ENCODE results near the gene ATP8A2. TPM values are rescaled to one million over a fixed set of nuclear protein-coding genes. Genes with fewer than 3 reads are reported as not detected.

ATP8A2 gene
- total and polyA plus RNA-seq, 9 of the 15 experiments (the other 6 are each of a cell fraction or from before 2014, with no cell fraction given), result under 0.01 to 0.33 (median 0.06) TPM; not detected in 4

DNA sequence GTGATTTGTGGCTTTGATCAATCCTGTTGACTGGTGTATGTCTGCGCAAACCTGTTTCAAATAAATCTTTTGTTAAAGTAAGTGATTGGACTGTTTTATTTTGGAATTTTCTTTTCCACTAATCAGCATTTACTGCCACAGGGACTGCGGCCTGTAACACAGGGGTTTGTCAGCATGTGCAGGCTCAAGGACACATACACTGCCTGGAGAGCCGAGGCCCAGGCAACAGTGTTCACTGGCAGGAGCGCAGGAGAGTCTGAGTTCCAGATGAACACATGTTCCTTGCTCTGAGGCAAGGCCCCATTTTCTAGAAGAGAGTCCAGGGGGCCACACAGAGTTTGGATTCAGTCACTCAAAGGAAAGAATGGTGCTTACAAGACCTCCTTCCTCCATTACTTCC lies 654.0 kb downstream of the ATP8A2 start:
- no peak overlapping the region for H3K9ac ChIP-seq (ENCODE audit: insufficient read depth in 1 of 2, low read depth in 2 of 2, low read length in 2 of 2)
- ChIA-PET POLR2A (no interaction called here), CTCF (ENCODE audit: low intra/inter-chr PET ratio) (no interaction called here)
- no peak overlapping the region for H3K27ac ChIP-seq (ENCODE audit: extremely low read depth, low read depth, low read length)
- in situ Hi-C loops (cut with MboI) (no loop called here), intact Hi-C loops (cut with micrococcal nuclease) (no loop called here)
- H3K27me3 ChIP-seq (ENCODE audit: control insufficient read depth in 2 of 2, insufficient read depth in 2 of 2, low read length in 2 of 2), result peaks cover 0 to 14% of the 10 kb centered on the region in 2 experiments
- H3K4me3 ChIP-seq, result no peak overlapping the region
- BruUV-seq (replicated peaks), result no TSS peak
- no peaks in the 10 kb centered on the region for H3K4me1 ChIP-seq (replicated peaks in 1 of 2; ENCODE audit: control insufficient read depth in 2 of 2, insufficient read depth in 2 of 2, low read length in 2 of 2)
- no peaks in the 10 kb centered on the region for H3K9me3 ChIP-seq (replicated peaks; ENCODE audit: control insufficient read depth, insufficient read depth, low read depth, low read length)
- H3K36me3 ChIP-seq (ENCODE audit: control insufficient read depth, insufficient read depth, low read length), result no peaks in the 10 kb centered on the region
- no peak for TF ChIP-seq PHB2 (IDR thresholded peaks at IDR 0.05; ENCODE audit: low read depth)
- TF ChIP-seq EP300 (IDR thresholded peaks at IDR 0.05; ENCODE audit: low read length), result no peak
- TF ChIP-seq, protein P1, sequence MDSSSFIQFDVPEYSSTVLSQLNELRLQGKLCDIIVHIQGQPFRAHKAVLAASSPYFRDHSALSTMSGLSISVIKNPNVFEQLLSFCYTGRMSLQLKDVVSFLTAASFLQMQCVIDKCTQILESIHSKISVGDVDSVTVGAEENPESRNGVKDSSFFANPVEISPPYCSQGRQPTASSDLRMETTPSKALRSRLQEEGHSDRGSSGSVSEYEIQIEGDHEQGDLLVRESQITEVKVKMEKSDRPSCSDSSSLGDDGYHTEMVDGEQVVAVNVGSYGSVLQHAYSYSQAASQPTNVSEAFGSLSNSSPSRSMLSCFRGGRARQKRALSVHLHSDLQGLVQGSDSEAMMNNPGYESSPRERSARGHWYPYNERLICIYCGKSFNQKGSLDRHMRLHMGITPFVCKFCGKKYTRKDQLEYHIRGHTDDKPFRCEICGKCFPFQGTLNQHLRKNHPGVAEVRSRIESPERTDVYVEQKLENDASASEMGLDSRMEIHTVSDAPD (CRISPR knock-in tag; IDR thresholded peaks at IDR 0.05), result no peak
- no peak for TF ChIP-seq STAT5A (IDR thresholded peaks at IDR 0.05; ENCODE audit: borderline replicate concordance, low read length)
- TF ChIP-seq, protein P2, sequence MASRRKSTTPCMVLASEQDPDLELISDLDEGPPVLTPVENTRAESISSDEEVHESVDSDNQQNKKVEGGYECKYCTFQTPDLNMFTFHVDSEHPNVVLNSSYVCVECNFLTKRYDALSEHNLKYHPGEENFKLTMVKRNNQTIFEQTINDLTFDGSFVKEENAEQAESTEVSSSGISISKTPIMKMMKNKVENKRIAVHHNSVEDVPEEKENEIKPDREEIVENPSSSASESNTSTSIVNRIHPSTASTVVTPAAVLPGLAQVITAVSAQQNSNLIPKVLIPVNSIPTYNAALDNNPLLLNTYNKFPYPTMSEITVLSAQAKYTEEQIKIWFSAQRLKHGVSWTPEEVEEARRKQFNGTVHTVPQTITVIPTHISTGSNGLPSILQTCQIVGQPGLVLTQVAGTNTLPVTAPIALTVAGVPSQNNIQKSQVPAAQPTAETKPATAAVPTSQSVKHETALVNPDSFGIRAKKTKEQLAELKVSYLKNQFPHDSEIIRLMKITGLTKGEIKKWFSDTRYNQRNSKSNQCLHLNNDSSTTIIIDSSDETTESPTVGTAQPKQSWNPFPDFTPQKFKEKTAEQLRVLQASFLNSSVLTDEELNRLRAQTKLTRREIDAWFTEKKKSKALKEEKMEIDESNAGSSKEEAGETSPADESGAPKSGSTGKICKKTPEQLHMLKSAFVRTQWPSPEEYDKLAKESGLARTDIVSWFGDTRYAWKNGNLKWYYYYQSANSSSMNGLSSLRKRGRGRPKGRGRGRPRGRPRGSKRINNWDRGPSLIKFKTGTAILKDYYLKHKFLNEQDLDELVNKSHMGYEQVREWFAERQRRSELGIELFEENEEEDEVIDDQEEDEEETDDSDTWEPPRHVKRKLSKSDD (conservative IDR thresholded peaks at IDR 0.05; ENCODE audit: low read length), result no peak
- TF ChIP-seq, protein P3, sequence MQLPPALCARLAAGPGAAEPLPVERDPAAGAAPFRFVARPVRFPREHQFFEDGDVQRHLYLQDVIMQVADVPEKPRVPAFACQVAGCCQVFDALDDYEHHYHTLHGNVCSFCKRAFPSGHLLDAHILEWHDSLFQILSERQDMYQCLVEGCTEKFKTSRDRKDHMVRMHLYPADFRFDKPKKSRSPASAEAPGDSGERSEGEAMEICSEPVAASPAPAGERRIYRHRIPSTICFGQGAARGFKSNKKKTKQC (CRISPR knock-in tag; IDR thresholded peaks at IDR 0.05), result no peak
- TF ChIP-seq XRCC4 (IDR thresholded peaks at IDR 0.05; ENCODE audit: extremely low read depth, insufficient read depth, insufficient read length), result no peak
- TF ChIP-seq, protein P4, sequence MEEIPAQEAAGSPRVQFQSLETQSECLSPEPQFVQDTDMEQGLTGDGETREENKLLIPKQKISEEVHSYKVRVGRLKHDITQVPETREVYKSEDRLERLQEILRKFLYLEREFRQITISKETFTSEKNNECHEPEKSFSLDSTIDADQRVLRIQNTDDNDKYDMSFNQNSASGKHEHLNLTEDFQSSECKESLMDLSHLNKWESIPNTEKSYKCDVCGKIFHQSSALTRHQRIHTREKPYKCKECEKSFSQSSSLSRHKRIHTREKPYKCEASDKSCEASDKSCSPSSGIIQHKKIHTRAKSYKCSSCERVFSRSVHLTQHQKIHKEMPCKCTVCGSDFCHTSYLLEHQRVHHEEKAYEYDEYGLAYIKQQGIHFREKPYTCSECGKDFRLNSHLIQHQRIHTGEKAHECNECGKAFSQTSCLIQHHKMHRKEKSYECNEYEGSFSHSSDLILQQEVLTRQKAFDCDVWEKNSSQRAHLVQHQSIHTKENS (CRISPR knock-in tag; IDR thresholded peaks at IDR 0.05), result no peak
- TF ChIP-seq, protein P5, sequence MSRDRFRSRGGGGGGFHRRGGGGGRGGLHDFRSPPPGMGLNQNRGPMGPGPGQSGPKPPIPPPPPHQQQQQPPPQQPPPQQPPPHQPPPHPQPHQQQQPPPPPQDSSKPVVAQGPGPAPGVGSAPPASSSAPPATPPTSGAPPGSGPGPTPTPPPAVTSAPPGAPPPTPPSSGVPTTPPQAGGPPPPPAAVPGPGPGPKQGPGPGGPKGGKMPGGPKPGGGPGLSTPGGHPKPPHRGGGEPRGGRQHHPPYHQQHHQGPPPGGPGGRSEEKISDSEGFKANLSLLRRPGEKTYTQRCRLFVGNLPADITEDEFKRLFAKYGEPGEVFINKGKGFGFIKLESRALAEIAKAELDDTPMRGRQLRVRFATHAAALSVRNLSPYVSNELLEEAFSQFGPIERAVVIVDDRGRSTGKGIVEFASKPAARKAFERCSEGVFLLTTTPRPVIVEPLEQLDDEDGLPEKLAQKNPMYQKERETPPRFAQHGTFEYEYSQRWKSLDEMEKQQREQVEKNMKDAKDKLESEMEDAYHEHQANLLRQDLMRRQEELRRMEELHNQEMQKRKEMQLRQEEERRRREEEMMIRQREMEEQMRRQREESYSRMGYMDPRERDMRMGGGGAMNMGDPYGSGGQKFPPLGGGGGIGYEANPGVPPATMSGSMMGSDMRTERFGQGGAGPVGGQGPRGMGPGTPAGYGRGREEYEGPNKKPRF (IDR thresholded peaks at IDR 0.05; ENCODE audit: low read depth, low read length), result no peak
- no peak for TF ChIP-seq PTTG1 (tag; IDR thresholded peaks at IDR 0.05; ENCODE audit: low read depth)
- no peak for TF ChIP-seq CREM (IDR thresholded peaks at IDR 0.05; ENCODE audit: low read depth)
- TF ChIP-seq ARID2 (IDR thresholded peaks at IDR 0.05), result no peak
- H3K79me2 ChIP-seq (ENCODE audit: control insufficient read depth, insufficient read depth, low read length), result no peaks in the 10 kb centered on the region
- H4K20me1 ChIP-seq (replicated peaks; ENCODE audit: control insufficient read depth, insufficient read depth, low read length), result no peaks in the 10 kb centered on the region
- FAIRE-seq (no peak), ATAC-seq (no peak), DNase-seq (ENCODE audit: extremely low read depth in 1 of 4, low spot score in 3 of 4) (no peak)
- no peak overlapping the region for H3K4me2 ChIP-seq (ENCODE audit: insufficient read depth, low read length)
- H3K9me1 ChIP-seq (ENCODE audit: control insufficient read depth, insufficient read depth, low read length), result no peaks in the 10 kb centered on the region
- H2AFZ ChIP-seq (ENCODE audit: low read depth, low read length), result no peak overlapping the region
- 1% methylated on average over 4 of the region's 4 CpGs for WGBS (ENCODE audit: insufficient coverage, low coverage, missing lambda C conversion rate)

Data from K562 (cell line).